ENCODE measurements around the gene SBF2.

SBF2 gene

GRCh38 chr11:9851366-9851765 lies 442.7 kb downstream of the SBF2 start:
- no peaks in the 10 kb centered on the region for H3F3A ChIP-seq (ENCODE audit: insufficient read depth, low read length)
- H3K36me3 ChIP-seq (replicated peaks; ENCODE audit: insufficient read depth, low read length): no peaks in the 10 kb centered on the region
- no peak overlapping the region for H3K27ac ChIP-seq (ENCODE audit: low read length)

DNA sequence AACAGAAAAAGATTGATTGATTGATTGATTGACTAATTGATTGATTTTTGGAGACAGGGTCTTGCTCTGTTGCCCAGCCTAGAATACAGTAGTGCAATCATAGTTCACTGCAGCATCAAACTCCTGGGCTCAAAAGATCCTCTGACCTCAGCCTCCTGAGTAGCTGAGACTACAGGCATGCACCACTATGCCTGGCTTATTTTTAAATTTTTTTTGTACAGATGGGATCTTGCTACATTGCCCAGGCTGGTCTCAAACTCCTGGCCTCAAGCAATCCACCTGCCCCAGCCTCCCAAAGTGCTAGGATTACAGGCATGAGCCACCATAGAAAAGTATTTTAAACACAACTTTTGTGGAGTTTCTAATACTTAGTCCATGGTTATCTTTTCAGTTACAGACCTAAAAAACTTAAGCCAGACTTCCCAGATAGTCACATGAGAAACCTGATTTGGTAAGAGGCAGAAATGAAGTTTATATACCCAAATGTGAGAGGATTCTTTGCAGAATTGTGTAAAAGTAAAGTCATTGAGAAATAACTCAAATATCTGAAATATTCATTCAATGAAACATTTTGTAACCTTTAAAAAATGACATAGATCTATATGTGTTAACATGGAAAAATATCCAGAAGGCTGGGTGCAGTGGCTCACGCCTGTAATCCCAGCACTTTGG lies 443.7 kb downstream of the SBF2 start:
- no peaks in the 10 kb centered on the region for H3F3A ChIP-seq (ENCODE audit: insufficient read depth, low read length)
- H2AFZ ChIP-seq (ENCODE audit: low read length): no peak overlapping the region
- H3K9me3 ChIP-seq (replicated peaks; ENCODE audit: insufficient read depth, low read length): no peaks in the 10 kb centered on the region
- no peaks in the 10 kb centered on the region for H3K79me2 ChIP-seq (ENCODE audit: low read length)
- H3K4me1 ChIP-seq (ENCODE audit: low read length): no peaks in the 10 kb centered on the region
- TF ChIP-seq CTCF (IDR thresholded peaks at IDR 0.05; ENCODE audit: low read length): no peak
- TF ChIP-seq EZH2phosphoT487 (IDR thresholded peaks at IDR 0.05; ENCODE audit: low read length): no peak
- no peak for TF ChIP-seq EZH2 (optimal IDR thresholded peaks at IDR 0.05; ENCODE audit: low read depth, low read length)
- H3K4me3 ChIP-seq (ENCODE audit: low read length): no peak overlapping the region
- H3K9me2 ChIP-seq (replicated peaks; ENCODE audit: insufficient read depth, low read length): no peaks in the 10 kb centered on the region
- H3K9ac ChIP-seq (ENCODE audit: low read length): no peak overlapping the region
- H3K36me3 ChIP-seq (replicated peaks; ENCODE audit: insufficient read depth, low read length): no peaks in the 10 kb centered on the region
- no peaks in the 10 kb centered on the region for H4K20me1 ChIP-seq (ENCODE audit: insufficient read depth, low read length)
- H3K27me3 ChIP-seq (replicated peaks; ENCODE audit: insufficient read depth, low read length): no peaks in the 10 kb centered on the region
- H3K27ac ChIP-seq (ENCODE audit: low read length): no peak overlapping the region
- no peak for DNase-seq
- no peak overlapping the region for H3K4me2 ChIP-seq (ENCODE audit: low read depth, low read length)

More at GRCh38 chr11:9851366-9851765, 442.7 kb downstream of the SBF2 start:
- no peaks in the 10 kb centered on the region for H3K9me2 ChIP-seq (replicated peaks; ENCODE audit: insufficient read depth, low read length)
- H3K9ac ChIP-seq (ENCODE audit: low read length): no peak overlapping the region
- H3K4me1 ChIP-seq (ENCODE audit: low read length): no peaks in the 10 kb centered on the region
- H3K9me3 ChIP-seq (replicated peaks; ENCODE audit: insufficient read depth, low read length): no peaks in the 10 kb centered on the region
- no peak for DNase-seq
- H4K20me1 ChIP-seq (ENCODE audit: insufficient read depth, low read length): no peaks in the 10 kb centered on the region
- no peaks in the 10 kb centered on the region for H3K79me2 ChIP-seq (ENCODE audit: low read length)
- H3K27me3 ChIP-seq (replicated peaks; ENCODE audit: insufficient read depth, low read length): no peaks in the 10 kb centered on the region
- H2AFZ ChIP-seq (ENCODE audit: low read length): no peak overlapping the region
- TF ChIP-seq EZH2 (optimal IDR thresholded peaks at IDR 0.05; ENCODE audit: low read depth, low read length) (no peak), EZH2phosphoT487 (IDR thresholded peaks at IDR 0.05; ENCODE audit: low read length) (no peak), CTCF (IDR thresholded peaks at IDR 0.05; ENCODE audit: low read length) (no peak)
- H3K4me3 ChIP-seq (ENCODE audit: low read length): no peak overlapping the region
- no peak overlapping the region for H3K4me2 ChIP-seq (ENCODE audit: low read depth, low read length)

GRCh38 chr11:9849389-9849788 lies 444.6 kb downstream of the SBF2 start:
- no peak for TF ChIP-seq EZH2phosphoT487 (IDR thresholded peaks at IDR 0.05; ENCODE audit: low read length)
- no peak for TF ChIP-seq EZH2 (optimal IDR thresholded peaks at IDR 0.05; ENCODE audit: low read depth, low read length)
- TF ChIP-seq CTCF (IDR thresholded peaks at IDR 0.05; ENCODE audit: low read length): no peak

More at GRCh38 chr11:9849389-9849788, 444.6 kb downstream of the SBF2 start:
- Histone ChIP-seq H3K4me2 (ENCODE audit: low read depth, low read length) (no peak overlapping the region), H3K4me1 (ENCODE audit: low read length) (no peaks in the 10 kb centered on the region), H3K36me3 (replicated peaks; ENCODE audit: insufficient read depth, low read length) (no peaks in the 10 kb centered on the region), H3K27ac (ENCODE audit: low read length) (no peak overlapping the region), H3K79me2 (ENCODE audit: low read length) (no peaks in the 10 kb centered on the region), H3K9me3 (replicated peaks; ENCODE audit: insufficient read depth, low read length) (no peaks in the 10 kb centered on the region), H3K27me3 (replicated peaks; ENCODE audit: insufficient read depth, low read length) (no peaks in the 10 kb centered on the region), H3K9me2 (replicated peaks; ENCODE audit: insufficient read depth, low read length) (no peaks in the 10 kb centered on the region), H4K20me1 (ENCODE audit: insufficient read depth, low read length) (no peaks in the 10 kb centered on the region), H3F3A (ENCODE audit: insufficient read depth, low read length) (no peaks in the 10 kb centered on the region), H3K4me3 (ENCODE audit: low read length) (no peak overlapping the region), H3K9ac (ENCODE audit: low read length) (no peak overlapping the region), H2AFZ (ENCODE audit: low read length) (no peak overlapping the region)
- DNase-seq: no peak
